Upper lobe of left lung (tissue), 4 donors: ENCODE measurements around the gene IL6R.

ENCODE experiments used
- CTCF ChIP-seq, 6 experiments: fragments of 450-650 bp in 4 of 6; fragments of 200-600 bp in 2 of 6; sonication (generic) in 2 of 6; IDR thresholded peaks; one replicate each; pipeline ENCODE4 v1.5.1; 2016 to 2019; ENCODE audit warnings: antibody characterized with exemption in 6 of 6
- EP300 ChIP-seq, 4 donors: sonication (generic); formaldehyde crosslinking; IDR thresholded peaks; one replicate each; pipeline ENCODE4 v1.5.1; 2017; ENCODE audit warnings: antibody characterized with exemption in 4 of 4, control low read depth in 2 of 4
- POLR2A ChIP-seq, 4 donors: fragments of 450-650 bp; IDR thresholded peaks; one replicate each; pipeline ENCODE4 v1.5.1; 2016 to 2017; ENCODE audit warnings: antibody characterized with exemption in 4 of 4, mild to moderate bottlenecking in 2 of 4
- POLR2AphosphoS5 ChIP-seq, 2 donors: sonication (generic); formaldehyde crosslinking; IDR thresholded peaks; one replicate each; pipeline ENCODE4 v1.5.1; 2017; ENCODE audit warnings: antibody characterized with exemption in 2 of 2

DNA sequence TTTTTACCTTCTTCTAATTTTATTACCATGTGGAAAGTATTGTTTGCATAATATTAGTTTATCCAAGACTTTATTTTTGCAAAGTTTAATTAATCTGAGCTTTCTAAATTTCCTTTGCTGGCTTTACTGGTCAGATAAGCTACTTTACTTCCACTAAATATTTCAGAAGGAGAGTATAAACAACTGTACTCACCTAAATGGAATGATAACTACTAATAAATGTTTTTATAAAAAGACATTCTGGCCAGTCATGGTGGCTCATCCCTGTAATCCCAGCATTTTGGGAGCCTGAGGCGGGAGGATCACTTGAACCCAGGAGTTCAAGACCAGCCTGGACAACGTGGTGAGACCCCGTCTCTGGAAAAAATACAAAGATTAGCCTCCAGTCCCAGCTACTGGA, 43.8 kb upstream of the IL6R start:
- TF ChIP-seq CTCF (IDR thresholded peaks at IDR 0.05), result no peak
- no peak for TF ChIP-seq POLR2AphosphoS5 (IDR thresholded peaks at IDR 0.05)
- no peak for TF ChIP-seq POLR2A (IDR thresholded peaks at IDR 0.05)
- TF ChIP-seq EP300 (IDR thresholded peaks at IDR 0.05), result no peak
